Neural cell (in vitro differentiated cells): ENCODE results near the gene GUCY1A2.

Experiments
- EZH2 ChIP-seq: fragments of 200-600, 300-800 bp; shearing (Covaris generic), sonication (generic); IDR thresholded peaks from 2 replicates; pipeline ENCODE4 v1.6.1; 2014; ENCODE audit warnings: antibody characterized with exemption, low read length, borderline replicate concordance, mild to moderate bottlenecking; ENCODE audit not compliant: insufficient read depth, poor library complexity, severe bottlenecking
- MXI1 ChIP-seq: fragments of 450-650 bp; conservative IDR thresholded peaks from 2 replicates; pipeline ENCODE4 v1.6.1; 2014; ENCODE audit warnings: antibody characterized with exemption, mild to moderate bottlenecking; ENCODE audit not compliant: poor library complexity, severe bottlenecking
- POLR2AphosphoS5 ChIP-seq: IDR thresholded peaks from 2 replicates; pipeline ENCODE4 v1.6.1; 2012
- TAF1 ChIP-seq: IDR thresholded peaks from 2 replicates; pipeline ENCODE4 v1.6.1; 2012; ENCODE audit warnings: low read depth
- TF ChIP-seq, protein P1 (sequence below): fragments of 450-650 bp; IDR thresholded peaks from 2 replicates; pipeline ENCODE4 v1.5.1; 2014; ENCODE audit warnings: antibody characterized with exemption, mild to moderate bottlenecking, moderate library complexity; ENCODE audit not compliant: poor library complexity, severe bottlenecking
- TF ChIP-seq, protein P2 (sequence below): IDR thresholded peaks from 2 replicates; pipeline ENCODE4 v1.6.1; 2012; ENCODE audit warnings: borderline replicate concordance

DNA sequence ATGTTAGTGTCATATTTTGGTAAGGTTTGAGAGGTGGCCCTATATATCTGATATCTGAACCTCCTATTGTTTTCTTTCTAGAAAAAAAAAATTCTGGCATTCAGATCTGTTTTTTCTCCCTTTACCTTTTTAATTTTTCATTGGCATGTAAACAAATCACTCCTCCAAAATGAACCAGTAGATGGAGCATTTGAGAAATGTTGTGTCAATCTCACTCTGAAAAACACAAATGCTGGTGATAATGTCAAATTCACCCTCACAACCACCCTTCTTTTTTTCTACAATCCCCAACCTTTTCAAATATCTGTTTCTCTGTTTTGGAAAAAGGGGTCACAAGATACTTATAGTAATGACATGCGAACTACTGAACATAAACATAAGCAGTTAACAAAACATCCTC is 9.1 kb downstream of the GUCY1A2 start:
- TF ChIP-seq EZH2: no peak
- TF ChIP-seq, protein P1, sequence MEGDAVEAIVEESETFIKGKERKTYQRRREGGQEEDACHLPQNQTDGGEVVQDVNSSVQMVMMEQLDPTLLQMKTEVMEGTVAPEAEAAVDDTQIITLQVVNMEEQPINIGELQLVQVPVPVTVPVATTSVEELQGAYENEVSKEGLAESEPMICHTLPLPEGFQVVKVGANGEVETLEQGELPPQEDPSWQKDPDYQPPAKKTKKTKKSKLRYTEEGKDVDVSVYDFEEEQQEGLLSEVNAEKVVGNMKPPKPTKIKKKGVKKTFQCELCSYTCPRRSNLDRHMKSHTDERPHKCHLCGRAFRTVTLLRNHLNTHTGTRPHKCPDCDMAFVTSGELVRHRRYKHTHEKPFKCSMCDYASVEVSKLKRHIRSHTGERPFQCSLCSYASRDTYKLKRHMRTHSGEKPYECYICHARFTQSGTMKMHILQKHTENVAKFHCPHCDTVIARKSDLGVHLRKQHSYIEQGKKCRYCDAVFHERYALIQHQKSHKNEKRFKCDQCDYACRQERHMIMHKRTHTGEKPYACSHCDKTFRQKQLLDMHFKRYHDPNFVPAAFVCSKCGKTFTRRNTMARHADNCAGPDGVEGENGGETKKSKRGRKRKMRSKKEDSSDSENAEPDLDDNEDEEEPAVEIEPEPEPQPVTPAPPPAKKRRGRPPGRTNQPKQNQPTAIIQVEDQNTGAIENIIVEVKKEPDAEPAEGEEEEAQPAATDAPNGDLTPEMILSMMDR: no peak
- no peak for TF ChIP-seq POLR2AphosphoS5
- no peak for TF ChIP-seq MXI1
- TF ChIP-seq TAF1: no peak
- TF ChIP-seq, protein P2, sequence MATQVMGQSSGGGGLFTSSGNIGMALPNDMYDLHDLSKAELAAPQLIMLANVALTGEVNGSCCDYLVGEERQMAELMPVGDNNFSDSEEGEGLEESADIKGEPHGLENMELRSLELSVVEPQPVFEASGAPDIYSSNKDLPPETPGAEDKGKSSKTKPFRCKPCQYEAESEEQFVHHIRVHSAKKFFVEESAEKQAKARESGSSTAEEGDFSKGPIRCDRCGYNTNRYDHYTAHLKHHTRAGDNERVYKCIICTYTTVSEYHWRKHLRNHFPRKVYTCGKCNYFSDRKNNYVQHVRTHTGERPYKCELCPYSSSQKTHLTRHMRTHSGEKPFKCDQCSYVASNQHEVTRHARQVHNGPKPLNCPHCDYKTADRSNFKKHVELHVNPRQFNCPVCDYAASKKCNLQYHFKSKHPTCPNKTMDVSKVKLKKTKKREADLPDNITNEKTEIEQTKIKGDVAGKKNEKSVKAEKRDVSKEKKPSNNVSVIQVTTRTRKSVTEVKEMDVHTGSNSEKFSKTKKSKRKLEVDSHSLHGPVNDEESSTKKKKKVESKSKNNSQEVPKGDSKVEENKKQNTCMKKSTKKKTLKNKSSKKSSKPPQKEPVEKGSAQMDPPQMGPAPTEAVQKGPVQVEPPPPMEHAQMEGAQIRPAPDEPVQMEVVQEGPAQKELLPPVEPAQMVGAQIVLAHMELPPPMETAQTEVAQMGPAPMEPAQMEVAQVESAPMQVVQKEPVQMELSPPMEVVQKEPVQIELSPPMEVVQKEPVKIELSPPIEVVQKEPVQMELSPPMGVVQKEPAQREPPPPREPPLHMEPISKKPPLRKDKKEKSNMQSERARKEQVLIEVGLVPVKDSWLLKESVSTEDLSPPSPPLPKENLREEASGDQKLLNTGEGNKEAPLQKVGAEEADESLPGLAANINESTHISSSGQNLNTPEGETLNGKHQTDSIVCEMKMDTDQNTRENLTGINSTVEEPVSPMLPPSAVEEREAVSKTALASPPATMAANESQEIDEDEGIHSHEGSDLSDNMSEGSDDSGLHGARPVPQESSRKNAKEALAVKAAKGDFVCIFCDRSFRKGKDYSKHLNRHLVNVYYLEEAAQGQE: no peak
